Stimulated activated CD4-positive, alpha-beta T cell treated with anti-CD3 and anti-CD28 coated beads, Interleukin-2, amount 100 ng/mL, for 48 hours (primary cell): ENCODE results near the gene PRRC2B.
"Not testable (repeated sequence)": the region's sequence is repeated elsewhere in the genome, so short reads cannot be mapped to it uniquely, and the experiment has no call there.

ENCODE experiments used
- DNase-seq, 2 donors: peaks; one replicate each; pipeline ENCODE4 v3.0.0-alpha.2; 2020

The PRRC2B gene

DNA sequence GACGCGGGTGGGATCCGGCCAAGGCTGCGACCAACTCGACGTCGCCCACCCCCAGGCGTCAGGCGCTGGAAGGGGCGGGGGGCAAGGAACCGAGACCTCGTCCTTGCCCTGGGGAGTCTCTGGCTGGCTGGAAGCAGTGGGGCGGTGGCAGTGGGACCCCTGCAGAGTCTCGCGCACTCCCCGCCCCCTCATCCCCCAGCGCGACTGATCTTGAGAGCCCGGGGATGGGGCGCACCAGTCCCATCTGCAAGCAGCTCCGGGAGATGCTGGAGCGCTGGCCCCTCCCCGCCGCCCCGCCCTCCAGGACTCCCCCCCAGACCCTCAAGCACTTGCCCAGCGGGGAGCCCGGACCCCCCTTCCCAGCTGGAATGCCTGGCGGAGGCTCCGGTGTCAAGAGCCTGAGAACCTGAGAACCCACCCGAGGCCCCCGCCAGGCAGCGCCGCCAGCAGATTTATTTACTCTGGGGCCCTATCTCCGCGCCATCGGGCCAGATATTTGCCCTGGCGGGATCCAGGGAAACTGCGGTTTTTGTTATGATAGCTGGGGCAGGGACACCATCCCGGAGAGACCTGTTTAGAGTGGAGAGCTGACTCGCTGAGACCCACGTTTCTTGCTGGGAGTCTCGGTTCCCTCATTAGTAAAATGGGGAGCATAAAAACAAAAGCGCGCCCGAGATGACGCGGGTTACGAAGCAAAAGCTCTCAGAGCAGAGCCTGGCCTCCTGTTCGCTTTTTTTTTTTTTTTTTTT, 152.6 kb downstream of the PRRC2B start:
- DNase-seq: no peak

- DNase-seq: not testable (repeated sequence)
Observed at GRCh38 chr9:131549186-131549585, 155.3 kb downstream of the PRRC2B start.
